Fibroblast of pulmonary artery (primary cell): ENCODE results near the gene MUS81.
A peak's percentile ranks its signal among the peaks of the same experiment; 100 is the strongest.
"Not testable (repeated sequence)": the region's sequence is repeated elsewhere in the genome, so short reads cannot be mapped to it uniquely, and the experiment has no call there.

Source experiments
- DNase-seq: peaks from one replicate; pipeline ENCODE4 v3.0.0-alpha.2; 2010; ENCODE audit warnings: low read depth
- H3K4me3 ChIP-seq: replicated peaks from 2 replicates; pipeline ENCODE4 v1.5.1; 2011; ENCODE audit warnings: low read depth, mild to moderate bottlenecking, control low read depth, low read length, moderate library complexity
- TF ChIP-seq, protein P1 (sequence below): IDR thresholded peaks from 2 replicates; pipeline ENCODE4 v1.5.1; 2011; ENCODE audit warnings: mild to moderate bottlenecking, control low read depth, low read length, inconsistent platforms; ENCODE audit errors: missing control alignments

The MUS81 gene

GRCh38 chr11:65833297-65834030 lies 26.8 kb upstream of the MUS81 start, which contains the start of gene SNX32:
TSS of gene SNX32 (plus strand) at chr11:65833963. CDS start at chr11:65834066, 103 bp downstream.
- DNase-seq = peak; percentile 94
- TF ChIP-seq, protein P1, sequence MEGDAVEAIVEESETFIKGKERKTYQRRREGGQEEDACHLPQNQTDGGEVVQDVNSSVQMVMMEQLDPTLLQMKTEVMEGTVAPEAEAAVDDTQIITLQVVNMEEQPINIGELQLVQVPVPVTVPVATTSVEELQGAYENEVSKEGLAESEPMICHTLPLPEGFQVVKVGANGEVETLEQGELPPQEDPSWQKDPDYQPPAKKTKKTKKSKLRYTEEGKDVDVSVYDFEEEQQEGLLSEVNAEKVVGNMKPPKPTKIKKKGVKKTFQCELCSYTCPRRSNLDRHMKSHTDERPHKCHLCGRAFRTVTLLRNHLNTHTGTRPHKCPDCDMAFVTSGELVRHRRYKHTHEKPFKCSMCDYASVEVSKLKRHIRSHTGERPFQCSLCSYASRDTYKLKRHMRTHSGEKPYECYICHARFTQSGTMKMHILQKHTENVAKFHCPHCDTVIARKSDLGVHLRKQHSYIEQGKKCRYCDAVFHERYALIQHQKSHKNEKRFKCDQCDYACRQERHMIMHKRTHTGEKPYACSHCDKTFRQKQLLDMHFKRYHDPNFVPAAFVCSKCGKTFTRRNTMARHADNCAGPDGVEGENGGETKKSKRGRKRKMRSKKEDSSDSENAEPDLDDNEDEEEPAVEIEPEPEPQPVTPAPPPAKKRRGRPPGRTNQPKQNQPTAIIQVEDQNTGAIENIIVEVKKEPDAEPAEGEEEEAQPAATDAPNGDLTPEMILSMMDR = no peak
- H3K4me3 ChIP-seq = peak within 1 kb of the TSS; percentile 80

DNA sequence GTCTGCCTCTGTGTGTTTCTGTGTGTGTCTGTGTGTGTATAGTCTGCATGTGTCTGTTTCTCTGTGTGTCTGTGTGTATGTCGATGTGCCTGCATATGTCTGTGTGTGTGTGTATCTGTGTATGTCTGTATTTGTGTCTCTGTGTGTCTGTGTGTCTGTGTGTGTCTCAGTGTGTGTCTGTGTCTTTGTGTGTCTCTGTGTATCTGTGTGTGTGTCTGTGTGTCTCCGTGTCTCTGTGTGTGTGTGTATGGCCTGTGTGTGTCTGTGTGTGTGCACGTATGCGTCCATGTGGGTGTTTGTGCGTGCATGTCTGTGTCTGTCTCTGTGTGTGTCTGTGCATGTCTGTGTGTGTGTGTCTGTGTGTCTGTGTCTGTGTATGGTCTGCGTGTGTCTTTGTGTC lies 26.0 kb upstream of the MUS81 start:
- peak overlapping the region; percentile 80 for H3K4me3 ChIP-seq
- DNase-seq = no peak
- TF ChIP-seq, protein P1 = no peak

DNA sequence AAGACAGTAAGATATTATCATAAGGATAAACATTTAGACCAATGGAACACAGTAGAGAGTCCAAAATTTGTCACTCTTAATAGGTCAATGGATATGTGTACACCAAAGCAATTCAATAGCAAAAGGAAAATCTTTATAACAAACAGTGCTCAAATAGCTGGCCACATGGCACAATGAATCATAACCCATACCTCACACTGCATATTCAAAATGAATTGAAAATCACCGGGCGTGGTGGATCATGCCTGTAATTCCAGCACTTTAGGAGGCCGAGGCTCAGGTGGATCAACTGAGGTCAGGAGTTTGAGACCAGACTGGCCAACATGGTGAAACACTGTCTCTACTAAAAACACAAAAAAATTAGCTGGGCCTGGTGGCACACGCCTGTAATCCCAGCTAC lies 18.1 kb upstream of the MUS81 start:
- DNase-seq = no peak
- H3K4me3 ChIP-seq = no peak overlapping the region
- TF ChIP-seq, protein P1 = no peak

DNA sequence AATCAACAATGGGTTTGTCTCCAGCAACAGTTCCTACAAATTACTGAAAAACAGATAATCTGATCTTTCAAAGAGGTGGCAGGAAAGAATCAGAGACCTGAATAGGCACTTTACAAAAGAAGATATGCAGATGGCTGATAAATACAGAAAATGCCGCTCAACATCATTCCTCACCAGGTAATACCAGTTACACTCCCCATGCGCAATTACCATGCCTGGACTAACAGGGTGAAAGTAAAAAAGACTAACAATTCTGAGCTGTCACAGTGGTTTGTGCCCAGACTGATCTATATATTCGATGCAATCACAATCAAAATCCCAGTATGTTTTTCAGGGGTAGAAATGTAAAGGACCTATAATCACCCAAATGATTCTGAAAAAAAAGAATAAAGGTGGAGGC lies 16.4 kb upstream of the MUS81 start:
- H3K4me3 ChIP-seq = no peak overlapping the region
- TF ChIP-seq, protein P1 = no peak
- no peak for DNase-seq

DNA sequence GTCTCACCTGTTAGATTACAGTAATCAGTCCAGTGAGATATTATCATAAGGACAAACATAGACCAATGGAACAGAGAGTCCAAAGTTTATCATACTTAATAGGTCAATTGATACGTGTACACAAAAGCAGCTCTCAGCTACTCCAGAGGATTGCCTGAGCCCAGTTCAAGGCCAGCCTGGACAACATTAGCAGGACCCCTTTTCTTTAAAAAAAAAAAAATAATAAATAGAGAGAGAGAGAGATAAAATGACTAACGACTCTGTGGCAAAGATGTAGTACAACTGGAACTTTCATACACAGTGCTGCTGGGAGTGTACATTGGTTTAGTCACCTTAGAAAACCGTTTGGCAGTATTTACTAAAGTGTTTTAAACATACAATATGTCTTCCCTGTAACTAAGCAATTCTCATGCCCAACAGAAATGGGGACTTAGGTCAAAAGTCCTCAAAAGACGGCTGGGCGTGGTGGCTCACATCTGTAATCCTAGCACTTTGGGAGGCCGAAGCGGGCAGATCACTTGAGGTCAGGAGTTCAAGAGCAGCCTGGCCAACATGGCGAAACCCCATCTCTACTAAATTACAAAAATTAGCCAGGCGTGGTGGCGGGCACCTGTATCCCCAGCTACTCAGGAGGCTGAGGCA lies 15.9 kb upstream of the MUS81 start:
- no peak for DNase-seq
- no peak overlapping the region for H3K4me3 ChIP-seq
- TF ChIP-seq, protein P1 = no peak

DNA sequence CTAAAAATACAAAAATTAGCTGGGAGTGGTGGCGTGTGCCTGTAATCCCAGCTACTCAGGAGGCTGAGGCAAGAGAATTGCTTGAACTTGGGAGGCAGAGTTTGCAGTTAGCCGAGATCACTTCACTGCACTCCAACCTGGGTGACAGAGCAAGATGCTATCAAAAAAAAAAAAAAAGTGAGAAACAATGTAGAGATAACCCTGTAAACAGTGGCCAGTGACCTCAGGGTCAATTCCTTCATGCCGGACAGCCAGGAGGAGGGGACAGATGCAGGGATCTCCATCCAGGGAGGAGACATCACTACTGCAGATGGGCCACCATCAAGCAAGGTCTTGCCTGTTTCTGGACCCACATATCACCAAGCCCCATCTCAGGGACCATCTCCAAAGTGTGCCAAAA lies 12.5 kb upstream of the MUS81 start:
- TF ChIP-seq, protein P1 = no peak
- no peak overlapping the region for H3K4me3 ChIP-seq
- no peak for DNase-seq

DNA sequence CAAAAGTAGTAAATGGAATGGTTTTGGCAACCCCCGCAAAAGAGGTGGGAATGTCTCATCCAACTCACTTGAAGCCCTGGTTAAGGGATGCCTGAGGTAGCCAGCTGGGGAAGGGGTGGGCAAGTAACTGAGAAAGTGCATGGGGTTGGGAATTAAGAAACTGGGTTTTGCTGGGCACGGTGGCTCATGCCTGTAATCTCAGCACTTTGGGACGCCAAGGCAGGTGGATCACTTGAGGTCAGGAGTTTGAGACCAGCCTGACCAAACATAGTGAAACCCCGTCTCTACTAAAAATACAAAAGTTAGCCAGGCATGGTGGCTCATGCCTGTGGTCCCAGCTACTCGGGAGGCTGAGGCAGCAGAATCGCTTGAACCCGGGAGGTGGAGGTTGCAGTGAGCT lies 11.5 kb upstream of the MUS81 start:
- H3K4me3 ChIP-seq, DNase-seq: not testable (repeated sequence)
